ENCODE data around the gene GPR156. TPM values are rescaled to one million over a fixed set of nuclear protein-coding genes. Genes with fewer than 3 reads are reported as not detected.

The GPR156 gene
- total RNA-seq, 2 donors from 2014 or later = 1.1 to 1.2 TPM

GRCh38 chr3:120280026-120280425, 5.0 kb downstream of the GPR156 start:
- no peaks in the 10 kb centered on the region for H3K36me3 Mint-ChIP-seq (ENCODE audit: low read depth)
- Histone ChIP-seq H3K9ac (ENCODE audit: extremely low read depth, low read length, poor library complexity, severe bottlenecking) (no peak overlapping the region), H3K36me3 (ENCODE audit: control insufficient read depth, insufficient read depth, low read length) (no peaks in the 10 kb centered on the region), H3K4me3 (ENCODE audit: low read length) (no peak overlapping the region), H3K27me3 (ENCODE audit: control insufficient read depth, insufficient read depth, low read length, poor library complexity, severe bottlenecking) (peaks cover 16% of the 10 kb centered on the region), H3K4me1 (ENCODE audit: control insufficient read depth, insufficient read depth, low read length) (no peaks in the 10 kb centered on the region), H3K9me3 (ENCODE audit: control insufficient read depth, low read length) (no peaks in the 10 kb centered on the region), H3K27ac (ENCODE audit: low read depth, low read length) (no peak overlapping the region)
- no peak for TF ChIP-seq CTCF (conservative IDR thresholded peaks at IDR 0.05)
- peaks cover 5% of the 10 kb centered on the region for H3K4me1 Mint-ChIP-seq
- H3K4me3 Mint-ChIP-seq = no peak overlapping the region
- no peak overlapping the region for H3K27ac Mint-ChIP-seq
- DNase-seq = no peak
- peaks cover 34% of the 10 kb centered on the region for H3K27me3 Mint-ChIP-seq (ENCODE audit: insufficient read depth)
- no peaks in the 10 kb centered on the region for H3K9me3 Mint-ChIP-seq
- WGBS, 2 experiments (ENCODE audit: insufficient coverage in 1 of 2, insufficient read length in 1 of 2) = 89% methylated on average over 1 of the region's 1 CpG; no CpG with 5 or more reads in 1 of the 2 experiments

- no peak overlapping the region for H3K9ac ChIP-seq (ENCODE audit: extremely low read depth, low read length, poor library complexity, severe bottlenecking)
- no peaks in the 10 kb centered on the region for H3K9me3 Mint-ChIP-seq
- H3K4me3 ChIP-seq (ENCODE audit: low read length) = no peak overlapping the region
- H3K4me1 Mint-ChIP-seq = peaks cover 8% of the 10 kb centered on the region
- WGBS, 2 experiments (ENCODE audit: insufficient coverage in 1 of 2, insufficient read length in 1 of 2) = 89% methylated on average over 2 of the region's 2 CpGs; no CpG with 5 or more reads in 1 of the 2 experiments
- H3K9me3 ChIP-seq (ENCODE audit: control insufficient read depth, low read length) = no peaks in the 10 kb centered on the region
- H3K27me3 Mint-ChIP-seq (ENCODE audit: insufficient read depth) = peaks cover 10% of the 10 kb centered on the region
- no peaks in the 10 kb centered on the region for H3K36me3 Mint-ChIP-seq (ENCODE audit: low read depth)
- no peak for DNase-seq
- no peak for TF ChIP-seq CTCF (conservative IDR thresholded peaks at IDR 0.05)
- H3K4me1 ChIP-seq (ENCODE audit: control insufficient read depth, insufficient read depth, low read length) = peaks cover 3% of the 10 kb centered on the region
- H3K27ac Mint-ChIP-seq = no peak overlapping the region
- no peak overlapping the region for H3K4me3 Mint-ChIP-seq
- H3K27me3 ChIP-seq (ENCODE audit: control insufficient read depth, insufficient read depth, low read length, poor library complexity, severe bottlenecking) = no peaks in the 10 kb centered on the region
- no peaks in the 10 kb centered on the region for H3K36me3 ChIP-seq (ENCODE audit: control insufficient read depth, insufficient read depth, low read length)
- H3K27ac ChIP-seq (ENCODE audit: low read depth, low read length) = no peak overlapping the region
Measured at GRCh38 chr3:120276767-120277166, 8.3 kb downstream of the GPR156 start.

GRCh38 chr3:120275618-120276017, 9.4 kb downstream of the GPR156 start:
- no peaks in the 10 kb centered on the region for H3K27me3 ChIP-seq (ENCODE audit: control insufficient read depth, insufficient read depth, low read length, poor library complexity, severe bottlenecking)
- H3K4me1 ChIP-seq (ENCODE audit: control insufficient read depth, insufficient read depth, low read length) = peaks cover 4% of the 10 kb centered on the region
- peak overlapping the region; percentile 70 for H3K27ac ChIP-seq (ENCODE audit: low read depth, low read length)
- DNase-seq = no peak
- no peaks in the 10 kb centered on the region for H3K36me3 Mint-ChIP-seq (ENCODE audit: low read depth)
- H3K4me3 ChIP-seq (ENCODE audit: low read length) = no peak overlapping the region
- no peaks in the 10 kb centered on the region for H3K36me3 ChIP-seq (ENCODE audit: control insufficient read depth, insufficient read depth, low read length)
- H3K27me3 Mint-ChIP-seq (ENCODE audit: insufficient read depth) = peaks cover 10% of the 10 kb centered on the region
- H3K9me3 ChIP-seq (ENCODE audit: control insufficient read depth, low read length) = no peaks in the 10 kb centered on the region
- H3K4me1 Mint-ChIP-seq = peaks cover 16% of the 10 kb centered on the region
- H3K4me3 Mint-ChIP-seq = no peak overlapping the region
- no peak for TF ChIP-seq CTCF (conservative IDR thresholded peaks at IDR 0.05)
- no peaks in the 10 kb centered on the region for H3K9me3 Mint-ChIP-seq
- no peak overlapping the region for H3K27ac Mint-ChIP-seq
- H3K9ac ChIP-seq (ENCODE audit: extremely low read depth, low read length, poor library complexity, severe bottlenecking) = no peak overlapping the region
- 73% methylated on average over 4 of the region's 4 CpGs; no CpG with 5 or more reads in 1 of the 2 experiments for WGBS, 2 experiments (ENCODE audit: insufficient coverage in 1 of 2, insufficient read length in 1 of 2)

Data from endodermal cell (in vitro differentiated cells).